Loucy (cell line): ENCODE measurements around the gene KRTAP10-10.

Experiments
- H2AFZ ChIP-seq: fragments of 200-600 bp; sonication (generic); 2 replicates; pipeline ENCODE4 v1.6.0; 2016; ENCODE audit warnings: antibody characterized with exemption, mild to moderate bottlenecking, low read length, moderate library complexity
- H3F3A ChIP-seq: fragments of 200-600 bp; 2 replicates; pipeline ENCODE4 v1.6.0; 2016; ENCODE audit warnings: antibody characterized with exemption, low read depth, mild to moderate bottlenecking
- H3K27me3 ChIP-seq: fragments of 200-600 bp; sonication (generic); 2 replicates; pipeline ENCODE4 v1.6.1; 2014; ENCODE audit warnings: low read length, mild to moderate bottlenecking; ENCODE audit not compliant: insufficient read depth, poor library complexity, severe bottlenecking
- H3K36me3 ChIP-seq: fragments of 200-600 bp; sonication (generic); 2 replicates; pipeline ENCODE4 v1.6.1; 2016; ENCODE audit warnings: low read length; ENCODE audit not compliant: insufficient read depth
- H3K4me1 ChIP-seq: fragments of 200-600 bp; sonication (generic); 2 replicates; pipeline ENCODE4 v1.5.1; 2014; ENCODE audit warnings: low read length, mild to moderate bottlenecking; ENCODE audit not compliant: insufficient read depth, poor library complexity, severe bottlenecking
- H3K4me2 ChIP-seq: fragments of 200-600 bp; sonication (generic); 2 replicates; pipeline ENCODE4 v1.6.0; 2014; ENCODE audit warnings: antibody characterized with exemption, low read length, low read depth, mild to moderate bottlenecking; ENCODE audit not compliant: poor library complexity, severe bottlenecking
- H3K4me3 ChIP-seq: fragments of 200-600 bp; sonication (generic); 2 replicates; pipeline ENCODE4 v1.5.1; 2014; ENCODE audit warnings: low read length, mild to moderate bottlenecking, mixed read lengths; ENCODE audit not compliant: poor library complexity, severe bottlenecking
- H3K79me2 ChIP-seq: fragments of 200-600 bp; sonication (generic); 2 replicates; pipeline ENCODE4 v1.6.1; 2014; ENCODE audit warnings: low read length; ENCODE audit not compliant: insufficient read depth
- H3K9ac ChIP-seq: fragments of 200-600 bp; sonication (generic); 2 replicates; pipeline ENCODE4 v1.6.0; 2014; ENCODE audit warnings: mild to moderate bottlenecking, low read depth, low read length, moderate library complexity; ENCODE audit not compliant: poor library complexity, severe bottlenecking
- H3K9me2 ChIP-seq: fragments of 200-600 bp; sonication (generic); replicated peaks from 2 replicates; pipeline ENCODE4 v1.6.1; 2016; ENCODE audit warnings: low read depth, low read length, mixed read lengths
- H3K9me3 ChIP-seq: fragments of 200-600 bp; sonication (generic); 2 replicates; pipeline ENCODE4 v1.6.1; 2014; ENCODE audit warnings: mild to moderate bottlenecking, antibody characterized with exemption, low read length, low read depth; ENCODE audit not compliant: insufficient read depth
- H4K20me1 ChIP-seq: fragments of 200-600 bp; sonication (generic); 2 replicates; pipeline ENCODE4 v1.6.0; 2014; ENCODE audit warnings: antibody characterized with exemption, low read length, mild to moderate bottlenecking; ENCODE audit not compliant: insufficient read depth, poor library complexity, severe bottlenecking
- CTCF ChIP-seq: fragments of 200-600 bp; sonication (generic); conservative IDR thresholded peaks from 2 replicates; pipeline ENCODE4 v1.5.1; 2014; ENCODE audit warnings: mild to moderate bottlenecking, antibody characterized with exemption, low read length
- EZH2phosphoT487 ChIP-seq: fragments of 200-600 bp; IDR thresholded peaks from 2 replicates; pipeline ENCODE4 v1.6.1; 2018; ENCODE audit warnings: antibody characterized with exemption, mild to moderate bottlenecking, moderate library complexity, borderline replicate concordance

The KRTAP10-10 gene

GRCh38 chr21:44628707-44629391 is 8.3 kb upstream of the KRTAP10-10 start:
- no peak overlapping the region for H3K4me2 ChIP-seq
- H2AFZ ChIP-seq = no peak overlapping the region
- TF ChIP-seq CTCF = no peak
- TF ChIP-seq EZH2phosphoT487 = no peak
- no peak overlapping the region for H3K4me3 ChIP-seq
- H4K20me1 ChIP-seq = no peaks in the 10 kb centered on the region
- no peaks in the 10 kb centered on the region for H3F3A ChIP-seq
- H3K9me3 ChIP-seq = peaks cover 17% of the 10 kb centered on the region; the same call in 1 of the 2 replicates
- no peaks in the 10 kb centered on the region for H3K27me3 ChIP-seq
- no peaks in the 10 kb centered on the region for H3K9me2 ChIP-seq
- no peaks in the 10 kb centered on the region for H3K4me1 ChIP-seq
- H3K36me3 ChIP-seq = no peaks in the 10 kb centered on the region
- no peak overlapping the region for H3K9ac ChIP-seq
- H3K79me2 ChIP-seq = no peaks in the 10 kb centered on the region

GRCh38 chr21:44630440-44630839 is 6.7 kb upstream of the KRTAP10-10 start:
- Histone ChIP-seq H3K79me2 (no peaks in the 10 kb centered on the region), H3F3A (no peaks in the 10 kb centered on the region), H3K4me1 (no peaks in the 10 kb centered on the region), H4K20me1 (no peaks in the 10 kb centered on the region), H3K27me3 (no peaks in the 10 kb centered on the region), H3K9me2 (no peaks in the 10 kb centered on the region), H3K9me3 (peaks cover 14% of the 10 kb centered on the region; the same call in 1 of the 2 replicates), H3K9ac (no peak overlapping the region), H2AFZ (no peak overlapping the region), H3K4me2 (no peak overlapping the region), H3K4me3 (no peak overlapping the region), H3K36me3 (no peaks in the 10 kb centered on the region)
- TF ChIP-seq CTCF (no peak), EZH2phosphoT487 (no peak)

- Histone ChIP-seq H3K9me2 (no peaks in the 10 kb centered on the region), H3K4me2 (no peak overlapping the region), H3K36me3 (no peaks in the 10 kb centered on the region)
These were observed 5.1 kb upstream of the KRTAP10-10 start for GRCh38 chr21:44632067-44632466.

More at GRCh38 chr21:44632067-44632466, 5.1 kb upstream of the KRTAP10-10 start:
- no peaks in the 10 kb centered on the region for H3K79me2 ChIP-seq
- TF ChIP-seq EZH2phosphoT487 (no peak), CTCF (no peak)
- no peaks in the 10 kb centered on the region for H3F3A ChIP-seq
- H3K27me3 ChIP-seq = no peaks in the 10 kb centered on the region
- H3K4me3 ChIP-seq = no peak overlapping the region
- no peak overlapping the region for H3K9ac ChIP-seq
- H3K9me3 ChIP-seq = peaks cover 14% of the 10 kb centered on the region; the same call in 1 of the 2 replicates
- H2AFZ ChIP-seq = no peak overlapping the region
- no peaks in the 10 kb centered on the region for H3K4me1 ChIP-seq
- no peaks in the 10 kb centered on the region for H4K20me1 ChIP-seq
